ENCODE measurements around the gene INAFM2.
A peak's percentile ranks its signal among the peaks of the same experiment; 100 is the strongest.

- TF ChIP-seq CTCF (IDR thresholded peaks at IDR 0.05) (peak; percentile 94), EZH2 (IDR thresholded peaks at IDR 0.05) (no peak), EZH2phosphoT487 (IDR thresholded peaks at IDR 0.05) (no peak)
These were observed 2.5 kb upstream of the INAFM2 start for GRCh38 chr15:40320931-40321371.
